NCI-H460 (cell line): ENCODE results near the gene DPYSL4. TPM values are rescaled to one million over a fixed set of nuclear protein-coding genes. Genes with fewer than 3 reads are reported as not detected.

Experiments used
- DNase-seq: peaks from one replicate; pipeline ENCODE4 v3.0.0-alpha.2; 2016; ENCODE audit warnings: low read depth; ENCODE audit errors: extremely low read depth
- total RNA-seq: library from RNA; depleted of rRNA; stranded (reverse); fragments of >200 nt; shearing (Covaris generic); gene quantifications from 2 replicates; pipeline ENCODE4 v1.2.3, GENCODE V29; 2014

DPYSL4 gene
- total RNA-seq, 1 experiment from 2014 or later: 2.1 TPM

- no peak for DNase-seq
Observed at GRCh38 chr10:132224343-132225072, 37.8 kb downstream of the DPYSL4 start.

GRCh38 chr10:132225073-132225848 lies 38.5 kb downstream of the DPYSL4 start:
- no peak for DNase-seq

- no peak for DNase-seq
Observed at GRCh38 chr10:132225849-132226205, 39.1 kb downstream of the DPYSL4 start.

- no peak for DNase-seq
Observed at GRCh38 chr10:132226586-132227405, 40.0 kb downstream of the DPYSL4 start.

- no peak for DNase-seq
Observed at GRCh38 chr10:132227851-132228390, 41.2 kb downstream of the DPYSL4 start.

GRCh38 chr10:132228616-132229015 lies 41.9 kb downstream of the DPYSL4 start:
- no peak for DNase-seq

GRCh38 chr10:132229096-132229495 lies 42.3 kb downstream of the DPYSL4 start:
- no peak for DNase-seq

- DNase-seq: no peak
Observed at GRCh38 chr10:132229834-132230556, 43.2 kb downstream of the DPYSL4 start.

- no peak for DNase-seq
Observed at GRCh38 chr10:132230557-132231210, 43.9 kb downstream of the DPYSL4 start.

- no peak for DNase-seq
Observed at GRCh38 chr10:132231656-132232022, 44.9 kb downstream of the DPYSL4 start.

GRCh38 chr10:132232023-132232951 lies 45.5 kb downstream of the DPYSL4 start:
- no peak for DNase-seq

GRCh38 chr10:132232981-132233380 lies 46.2 kb downstream of the DPYSL4 start:
- DNase-seq: no peak

- no peak for DNase-seq
Observed at GRCh38 chr10:132233501-132234085, 46.8 kb downstream of the DPYSL4 start.

- DNase-seq: no peak
Observed at GRCh38 chr10:132234860-132235259, 48.1 kb downstream of the DPYSL4 start.

- no peak for DNase-seq
Observed at GRCh38 chr10:132236161-132236560, 49.4 kb downstream of the DPYSL4 start.

- DNase-seq: no peak
Observed at GRCh38 chr10:132236881-132237280, 50.1 kb downstream of the DPYSL4 start.

- DNase-seq: no peak
Observed at GRCh38 chr10:132237396-132237795, 50.6 kb downstream of the DPYSL4 start.

GRCh38 chr10:132237871-132238270 lies 51.1 kb downstream of the DPYSL4 start:
- no peak for DNase-seq
